Measurements from ENCODE around the gene LCN10.
"Not testable (repeated sequence)": the region's sequence is repeated elsewhere in the genome, so short reads cannot be mapped to it uniquely, and the experiment has no call there.

LCN10 gene

GRCh38 chr9:136771907-136772415 lies 29.2 kb upstream of the LCN10 start:
- DNase-seq, result no peak

- DNase-seq, result peak; percentile 19
Observed at GRCh38 chr9:136769710-136770191, 27.0 kb upstream of the LCN10 start.

DNA sequence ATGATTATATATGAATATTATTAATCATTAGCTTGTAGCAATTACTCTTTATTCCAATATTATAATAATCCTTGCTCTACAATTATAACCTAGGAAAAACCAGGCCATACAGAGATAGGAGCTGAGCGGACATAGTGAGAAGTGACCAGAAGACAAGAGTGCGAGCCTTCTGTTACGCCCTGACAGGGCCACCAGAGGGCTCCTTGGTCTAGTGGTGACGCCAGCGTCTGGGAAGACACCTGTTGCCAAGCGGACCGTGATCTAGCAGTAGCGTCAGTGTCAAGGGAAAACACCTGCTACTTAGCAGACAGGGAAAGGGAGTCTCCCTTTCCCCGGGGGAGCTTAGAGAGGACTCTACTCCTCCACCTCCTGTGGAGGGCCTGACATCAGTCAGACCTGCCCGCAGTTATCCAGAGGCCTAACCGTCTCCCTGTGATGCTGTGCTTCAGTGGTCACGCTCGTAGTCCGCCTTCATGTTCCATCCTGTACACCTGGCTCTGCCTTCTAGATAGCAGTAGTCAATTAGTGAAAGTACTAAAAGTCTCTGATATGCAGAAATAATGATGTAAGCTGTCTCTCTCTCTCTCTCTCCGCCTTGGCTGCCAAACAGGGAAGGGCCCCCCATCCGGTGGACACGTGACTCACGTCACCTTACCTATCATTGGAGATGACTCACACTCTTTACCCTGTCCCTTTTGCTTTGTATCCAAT lies 23.8 kb upstream of the LCN10 start:
- DNase-seq, result not testable (repeated sequence)

GRCh38 chr9:136765745-136766409 lies 23.1 kb upstream of the LCN10 start:
- not testable (repeated sequence) for DNase-seq

DNA sequence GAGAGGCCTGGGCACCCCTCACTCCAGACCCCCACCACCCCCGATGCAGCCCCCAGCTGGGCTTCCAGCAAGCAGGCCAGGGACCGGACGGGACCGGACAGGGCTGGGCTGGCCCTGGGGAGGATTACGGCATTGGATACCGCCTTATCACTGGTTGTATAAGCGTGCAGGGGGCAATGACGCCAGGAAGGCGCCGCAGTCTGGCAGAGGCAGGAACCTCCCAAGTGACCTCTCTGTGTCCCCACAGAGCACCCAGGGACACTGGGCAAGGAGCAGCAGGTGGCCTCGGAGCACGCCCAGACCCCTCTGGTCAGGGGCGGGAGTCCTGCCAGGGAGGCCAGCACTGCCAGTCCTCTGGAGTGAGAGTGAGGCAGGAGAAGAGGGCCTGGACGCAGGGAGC lies 22.3 kb upstream of the LCN10 start:
- DNase-seq, result no peak

DNA sequence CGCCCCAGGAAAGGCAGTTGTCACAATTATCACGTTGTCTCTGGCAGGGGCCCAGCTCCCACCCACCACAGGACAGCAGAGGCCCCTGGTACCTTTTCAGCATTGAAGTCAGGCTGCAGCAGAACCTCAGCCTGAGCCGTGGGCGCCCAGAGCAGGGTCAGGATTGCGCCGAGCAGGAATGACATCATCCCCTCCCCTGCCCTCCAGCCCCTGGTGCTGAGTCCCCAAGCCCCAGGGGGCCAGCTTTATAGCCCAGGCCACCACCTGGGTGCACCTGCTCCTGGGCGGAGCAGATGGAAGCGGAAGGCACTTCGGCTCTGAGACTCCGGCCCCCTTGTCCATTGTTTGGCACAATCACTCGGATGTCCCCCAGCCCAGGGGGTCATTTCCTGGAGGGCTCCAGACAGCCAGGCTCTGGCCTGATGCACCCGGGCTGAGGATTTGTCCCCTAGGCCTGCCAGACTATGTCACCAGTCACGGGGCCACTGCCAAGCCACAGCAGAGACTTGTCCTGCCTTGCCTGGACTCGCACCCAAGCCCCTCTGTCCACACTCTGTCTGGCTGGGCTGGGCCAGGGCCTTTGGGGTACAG lies 21.7 kb upstream of the LCN10 start, which contains the start of gene LCN15:
Gene LCN15 (minus strand): TSS at position 218 of the 591 bp plus-strand sequence. CDS start 30 bp downstream, at position 188.
- DNase-seq, result no peak

GRCh38 chr9:136763649-136764035 lies 20.9 kb upstream of the LCN10 start:
- no peak for DNase-seq

GRCh38 chr9:136762915-136763648 lies 20.3 kb upstream of the LCN10 start:
- no peak for DNase-seq

- DNase-seq, result no peak
Observed at GRCh38 chr9:136762221-136762691, 19.5 kb upstream of the LCN10 start.

DNA sequence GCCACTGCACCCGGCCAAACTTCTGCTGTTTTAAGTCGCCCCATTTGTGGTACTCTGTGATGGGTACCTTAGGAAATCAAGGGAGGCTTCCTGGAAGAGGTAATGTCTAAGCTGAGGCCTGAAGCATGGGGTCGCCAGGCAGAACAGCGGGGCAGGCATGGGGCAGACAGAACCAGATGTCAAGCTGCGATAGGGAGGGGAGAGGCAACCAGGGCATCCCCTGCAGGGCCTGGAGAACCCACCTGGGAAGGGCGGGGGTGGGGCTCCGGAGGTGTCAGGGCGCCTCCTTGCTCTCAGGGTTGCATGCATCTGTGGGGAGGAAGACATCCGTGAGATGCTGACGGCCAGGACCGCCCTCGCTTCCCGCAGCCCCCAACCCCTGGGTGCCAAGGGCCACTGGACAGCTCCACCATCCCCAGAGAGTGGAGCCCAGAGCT lies 18.8 kb upstream of the LCN10 start:
- DNase-seq, result no peak

DNA sequence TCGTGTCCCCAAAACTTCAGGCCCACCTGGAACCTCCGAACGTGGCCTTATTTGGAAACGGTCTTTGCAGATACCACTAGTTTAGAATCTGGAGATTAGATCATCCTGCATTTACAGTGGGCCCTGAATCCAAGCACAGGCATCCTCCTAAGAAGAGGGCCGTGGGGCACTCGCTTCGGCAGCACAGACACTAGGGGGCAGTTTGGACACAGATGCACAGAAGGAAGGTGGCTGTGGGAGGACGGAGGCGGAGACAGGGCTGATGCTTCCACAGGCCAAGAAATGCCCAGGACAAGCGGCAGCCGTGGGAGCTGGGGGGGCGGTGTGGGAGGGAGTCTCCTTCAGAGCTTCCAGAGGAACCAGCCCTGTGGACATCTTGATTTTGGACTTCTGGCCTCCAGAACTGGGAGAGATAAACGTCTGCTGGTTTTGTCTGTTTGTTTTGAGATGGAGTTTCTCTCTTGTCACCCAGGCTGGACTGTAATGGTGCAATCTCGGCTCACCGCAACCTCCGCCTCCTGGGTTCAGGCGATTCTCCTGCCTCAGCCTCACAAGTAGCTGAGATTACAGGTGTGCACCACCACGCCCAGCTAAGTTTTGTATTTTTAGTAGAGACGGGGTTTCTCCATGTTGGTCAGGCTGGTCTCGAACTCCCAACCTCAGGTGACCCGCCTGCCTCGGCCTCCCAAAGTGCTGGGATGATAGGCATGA lies 18.2 kb upstream of the LCN10 start:
- DNase-seq, result peak; percentile 20

- DNase-seq, result no peak
Observed at GRCh38 chr9:136760424-136760823, 17.7 kb upstream of the LCN10 start.

DNA sequence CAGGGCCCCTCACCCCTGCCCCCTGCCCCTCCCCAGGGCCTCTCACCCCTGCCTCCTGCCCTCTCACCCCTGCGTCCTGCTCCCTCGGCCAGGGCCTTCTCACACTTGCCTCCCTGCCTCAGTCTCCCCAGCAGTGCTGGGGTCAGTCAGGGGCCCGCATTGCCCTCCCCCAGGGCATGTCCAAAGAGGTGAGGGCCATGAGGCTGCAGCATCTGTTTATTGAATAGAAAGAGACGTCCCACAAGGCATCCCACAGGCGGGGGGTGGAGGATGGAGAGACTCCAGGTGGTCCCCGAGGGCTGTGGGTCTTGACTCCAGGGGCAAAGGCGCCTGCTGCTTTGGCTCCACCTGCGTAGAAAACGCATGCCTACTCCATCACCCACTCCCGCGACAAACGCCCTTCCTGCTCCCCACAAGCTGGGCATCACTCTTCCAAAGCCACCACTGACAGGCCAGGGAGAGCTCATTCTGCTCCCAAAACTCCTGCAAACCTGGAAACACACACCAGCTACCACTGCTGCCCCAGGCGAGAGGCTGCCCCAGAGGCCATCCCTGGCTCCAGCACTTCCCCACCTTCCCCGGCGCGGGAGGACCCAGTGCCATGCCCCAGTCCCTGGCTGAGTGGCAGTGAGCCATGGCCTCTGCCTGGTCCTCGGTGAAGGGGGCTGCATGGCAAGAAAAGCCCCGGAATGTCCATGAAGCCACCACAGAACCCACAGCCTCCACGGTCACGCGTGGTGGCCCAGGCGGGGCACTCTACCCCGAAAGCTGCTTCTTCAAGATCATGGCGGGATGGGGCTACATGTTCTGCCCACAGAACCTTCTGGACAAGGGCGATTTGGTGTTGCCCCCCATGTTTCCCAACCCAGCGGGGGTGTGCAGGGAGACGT lies 16.9 kb upstream of the LCN10 start:
- no peak for DNase-seq

DNA sequence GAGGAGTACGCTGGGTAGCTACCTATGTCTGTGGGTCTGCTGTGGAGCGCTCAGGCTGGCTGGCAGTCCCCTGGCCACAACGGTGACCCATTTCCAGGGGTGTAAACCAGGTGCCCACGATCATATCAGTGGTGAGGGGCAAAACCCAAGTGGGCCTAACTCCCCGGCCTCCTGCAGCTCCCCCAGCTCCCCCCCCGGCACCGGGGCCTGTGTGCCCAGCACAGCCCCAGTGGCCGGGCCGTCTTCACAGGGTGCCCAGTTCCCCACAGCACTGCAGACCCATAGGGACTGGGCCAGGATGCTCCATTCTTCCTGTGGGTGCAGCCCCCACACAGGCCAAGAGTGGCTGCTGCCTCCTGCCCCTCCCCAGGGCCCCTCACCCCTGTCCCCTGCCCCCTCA lies 16.3 kb upstream of the LCN10 start:
- no peak for DNase-seq

DNA sequence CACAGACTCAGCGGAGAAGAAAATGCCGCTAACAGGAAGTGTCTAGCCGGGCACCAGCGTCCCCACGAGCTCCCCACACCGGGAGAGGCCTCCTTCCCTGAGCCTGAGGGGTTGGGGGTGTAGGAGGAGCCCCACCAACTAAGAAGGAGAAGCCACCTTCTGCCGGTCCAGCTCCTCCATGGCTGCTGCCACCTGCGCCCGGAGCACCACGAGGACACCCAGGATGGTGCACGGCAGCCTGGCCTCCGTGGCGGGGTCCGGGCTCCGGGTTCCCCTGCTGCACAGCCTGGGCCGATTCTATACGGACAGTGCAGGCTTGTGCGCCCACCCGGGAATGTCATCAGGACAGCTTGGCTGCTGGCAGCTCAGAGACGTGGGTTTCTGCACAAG lies 15.0 kb upstream of the LCN10 start:
- DNase-seq, result no peak

DNA sequence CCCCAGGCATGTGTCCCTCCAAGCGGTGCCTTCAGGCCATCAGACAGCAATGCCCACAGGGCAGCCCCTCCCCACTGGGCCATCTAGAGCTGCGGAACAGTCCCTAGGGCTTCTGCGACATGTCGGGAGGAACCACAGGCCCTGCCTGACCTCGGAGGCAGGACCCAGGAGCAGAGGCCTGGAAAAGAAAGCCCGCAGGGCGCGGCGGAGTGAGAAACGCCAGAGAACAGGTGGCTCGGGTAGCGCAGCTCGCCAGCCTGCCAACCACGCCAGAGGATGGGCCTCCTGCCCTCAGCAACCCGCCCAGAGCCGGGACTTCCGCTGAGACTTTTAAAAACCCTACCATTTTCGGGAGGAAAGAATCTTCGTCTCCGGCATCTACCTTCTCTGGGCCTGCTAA lies 14.6 kb upstream of the LCN10 start:
- no peak for DNase-seq

GRCh38 chr9:136756836-136757235 lies 14.1 kb upstream of the LCN10 start:
- DNase-seq, result no peak

- DNase-seq, result no peak
Observed at GRCh38 chr9:136756134-136756438, 13.3 kb upstream of the LCN10 start.

DNA sequence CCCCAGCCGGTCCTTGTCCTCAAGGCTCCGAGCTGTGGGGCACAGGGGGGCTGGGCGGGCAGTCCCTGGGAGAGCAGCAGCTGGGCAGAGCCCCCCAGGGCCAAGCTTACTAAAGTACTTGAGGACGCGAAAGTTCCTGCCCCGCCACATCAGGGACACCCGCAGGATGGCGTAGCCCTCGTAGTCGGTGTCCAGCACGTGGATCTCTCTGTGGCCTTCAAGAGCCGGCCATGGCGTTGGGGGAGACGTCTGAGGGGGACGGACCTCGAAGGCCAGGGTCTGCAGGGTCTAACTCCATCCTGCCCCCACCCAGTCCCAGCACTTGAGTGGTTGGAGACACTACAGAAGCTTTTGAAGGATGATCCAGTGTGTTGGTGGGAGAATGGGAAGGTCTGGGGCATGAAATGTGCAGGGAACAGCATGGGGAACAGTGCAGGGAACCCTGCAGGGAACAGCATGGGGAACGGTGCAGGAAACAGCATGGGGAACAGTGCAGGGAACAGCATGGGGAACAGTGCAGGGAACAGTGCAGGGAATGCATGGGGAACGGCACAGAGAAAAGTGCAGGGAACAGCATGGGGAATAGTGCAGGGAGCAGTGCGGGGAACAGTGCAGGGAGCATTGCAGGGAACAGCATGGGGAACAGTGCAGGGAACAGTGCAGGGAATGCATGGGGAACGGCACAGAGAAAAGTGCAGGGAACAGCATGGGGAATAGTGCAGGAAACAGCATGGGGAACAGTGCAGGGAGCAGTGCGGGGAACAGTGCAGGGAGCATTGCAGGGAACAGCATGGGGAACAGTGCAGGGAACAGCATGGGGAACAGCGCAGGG lies 12.8 kb upstream of the LCN10 start:
- not testable (repeated sequence) for DNase-seq

GRCh38 chr9:136754626-136755301 lies 12.0 kb upstream of the LCN10 start:
- DNase-seq, result no peak
